AG08395 (cell line): ENCODE measurements around the gene BDH1.
"Not testable (repeated sequence)": the region's sequence is repeated elsewhere in the genome, so short reads cannot be mapped to it uniquely, and the experiment has no call there.

Experiments
- DNase-seq: peaks from one replicate; pipeline ENCODE4 v3.0.0; 2012; ENCODE audit warnings: mixed read lengths, low spot score

BDH1 gene

DNA sequence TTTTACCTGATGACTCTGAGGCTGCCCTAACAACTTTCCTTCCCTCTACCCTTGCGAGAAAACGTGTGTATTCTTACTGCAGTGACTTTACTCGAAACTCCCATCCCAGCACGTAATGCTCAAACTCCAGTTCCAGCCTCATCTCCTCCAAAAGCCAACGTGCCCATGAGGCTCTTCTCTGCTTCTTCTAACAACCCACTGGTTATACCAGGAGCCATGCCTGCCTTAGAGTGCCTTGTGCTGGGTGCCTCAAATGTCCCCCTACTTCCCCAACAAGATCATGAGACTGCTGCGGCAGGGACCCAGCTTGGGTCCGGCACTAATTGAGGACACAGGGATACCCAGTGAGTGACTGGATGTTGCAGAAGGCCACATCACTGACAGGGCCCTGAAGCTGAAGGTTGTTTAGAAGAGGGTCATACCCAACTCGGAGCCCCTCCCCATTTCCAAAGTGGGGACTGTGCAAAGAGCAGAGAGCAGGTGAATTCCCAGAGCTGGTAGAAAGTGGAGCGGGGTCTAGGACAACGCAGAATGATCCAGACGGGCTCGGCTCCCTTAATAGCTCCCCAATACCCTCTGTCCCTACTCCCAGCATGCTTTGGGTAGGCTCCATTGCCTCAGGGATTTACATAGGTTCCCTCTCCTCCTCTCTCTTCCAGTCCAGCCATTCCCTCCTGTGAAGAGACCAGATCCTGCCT, 71.4 kb downstream of the BDH1 start:
- DNase-seq = no peak

DNA sequence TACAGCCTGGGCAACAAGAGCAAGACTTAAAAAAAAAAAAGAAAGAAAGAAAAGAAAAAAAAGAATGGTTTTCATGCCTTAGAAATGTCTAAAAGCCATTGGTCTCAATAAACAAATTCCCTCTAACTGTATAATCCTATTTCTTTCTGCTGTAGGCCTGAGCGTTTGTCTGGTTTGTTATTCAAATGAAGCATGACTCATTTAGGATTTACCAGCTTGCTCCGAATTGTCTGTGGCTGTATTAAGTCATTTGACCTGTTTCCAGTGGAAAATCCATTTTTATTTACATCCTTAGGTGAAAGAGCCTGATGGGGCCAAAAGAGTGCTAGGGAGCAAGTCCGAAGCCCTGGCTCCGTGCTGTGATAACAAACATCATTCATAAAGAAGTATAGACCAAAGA, 73.8 kb downstream of the BDH1 start:
- DNase-seq = peak; percentile 51

DNA sequence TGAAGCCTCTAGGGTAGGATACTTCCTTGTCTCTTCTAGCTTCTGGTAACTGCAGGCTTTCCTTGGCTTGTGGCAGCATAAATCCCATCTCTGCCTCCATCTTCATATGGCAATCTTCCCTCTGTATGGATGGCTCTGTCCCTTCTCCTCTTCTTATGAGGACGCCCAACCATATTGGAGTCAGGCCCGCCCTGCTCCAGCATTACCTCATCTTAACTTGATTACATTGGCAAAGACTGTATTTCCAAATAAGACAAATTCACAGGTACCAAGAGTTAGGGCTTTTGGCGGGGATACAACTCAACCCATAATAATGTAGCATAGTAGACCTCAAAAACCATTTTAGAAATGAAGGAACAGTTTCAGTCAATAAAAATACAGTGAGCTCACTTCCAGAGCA, 75.4 kb downstream of the BDH1 start:
- DNase-seq = no peak

DNA sequence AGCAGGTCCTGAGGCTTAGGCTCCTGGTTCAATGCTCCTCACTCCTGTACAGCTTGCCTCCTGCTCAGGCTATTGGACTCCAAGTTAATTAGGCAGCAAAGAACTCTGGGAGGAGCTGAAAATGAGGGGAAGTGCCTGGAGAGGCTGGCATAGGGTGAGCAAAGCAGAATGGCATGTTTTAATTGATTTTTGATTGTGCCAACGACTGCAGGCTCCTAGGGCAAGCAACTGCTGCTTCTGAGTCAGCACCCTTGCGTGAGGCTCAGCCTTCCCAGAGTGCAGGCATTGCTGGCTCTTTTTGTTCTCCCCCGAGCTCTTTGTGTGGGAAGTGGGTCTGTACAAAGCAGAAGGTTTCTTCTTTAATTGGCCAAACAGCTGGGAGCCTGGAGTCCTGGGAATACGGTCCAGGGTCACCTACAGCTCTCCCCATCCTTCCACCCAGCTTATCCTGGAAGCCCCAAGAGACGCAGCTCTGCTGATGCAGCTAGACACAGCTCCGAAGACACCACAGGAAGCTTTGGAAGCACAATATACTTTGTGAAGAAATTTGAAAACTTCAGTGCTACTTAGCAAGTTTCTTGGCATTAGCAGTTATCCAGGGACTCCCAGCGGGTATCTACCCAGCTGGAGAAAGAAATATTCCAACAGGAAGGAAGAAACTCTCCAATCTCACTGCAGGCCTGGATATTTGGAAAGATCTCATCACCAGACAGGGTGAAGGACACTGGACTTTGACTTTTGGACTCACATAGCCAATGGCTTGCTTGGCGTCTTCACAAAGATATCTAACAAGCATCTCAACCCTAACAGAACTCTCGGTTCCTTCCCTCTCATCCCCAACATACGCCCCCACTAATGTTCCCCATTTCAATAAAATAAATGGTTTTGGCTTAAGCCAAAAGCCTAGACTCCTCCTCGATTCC, 76.8 kb downstream of the BDH1 start:
- peak; percentile 50 for DNase-seq

DNA sequence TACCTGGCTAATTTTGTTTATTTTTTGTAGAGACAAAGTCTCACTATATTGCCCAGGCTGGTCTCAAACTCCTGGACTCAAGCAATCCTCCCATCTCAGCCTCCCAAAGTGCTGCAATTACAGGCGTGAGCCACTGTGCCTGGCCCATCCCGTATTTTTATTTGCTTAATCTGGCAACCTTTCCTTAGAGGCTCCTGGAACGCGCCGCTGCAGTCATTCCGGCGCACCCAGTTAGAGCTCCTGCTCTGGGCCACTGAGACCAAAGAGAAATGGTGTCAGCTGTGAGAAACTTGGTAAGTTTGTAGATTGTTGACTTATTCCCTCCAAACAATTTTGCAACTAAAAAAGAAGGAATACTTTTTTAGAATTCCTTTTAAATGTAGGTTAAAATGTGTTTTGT, 78.0 kb downstream of the BDH1 start:
- DNase-seq = not testable (repeated sequence)

DNA sequence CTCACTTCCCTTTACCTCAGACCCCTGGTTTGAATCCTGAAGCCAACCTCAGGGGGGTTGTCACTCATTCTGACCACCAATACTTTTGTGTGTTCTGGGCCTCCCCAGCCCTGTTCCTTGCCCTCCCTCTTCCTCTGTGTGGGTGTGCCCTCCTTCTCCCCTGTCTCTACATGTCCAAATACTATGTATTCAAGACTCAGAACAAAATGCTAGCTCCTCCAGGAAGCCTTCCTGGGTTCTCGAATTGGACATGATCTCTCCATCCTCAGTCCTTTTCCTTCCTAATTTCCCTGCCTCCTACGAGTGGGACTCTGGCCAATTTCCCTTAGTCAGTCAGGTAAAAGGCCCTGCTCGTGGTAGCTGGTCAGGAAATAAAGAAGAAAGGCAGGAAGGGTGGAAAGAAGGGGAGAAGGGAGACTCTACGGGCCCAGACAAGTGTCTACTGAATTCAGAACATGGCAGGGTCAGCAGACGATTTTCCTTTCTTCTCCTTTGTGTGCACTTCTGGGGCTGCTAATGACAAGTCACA, 79.7 kb downstream of the BDH1 start:
- DNase-seq = no peak

DNA sequence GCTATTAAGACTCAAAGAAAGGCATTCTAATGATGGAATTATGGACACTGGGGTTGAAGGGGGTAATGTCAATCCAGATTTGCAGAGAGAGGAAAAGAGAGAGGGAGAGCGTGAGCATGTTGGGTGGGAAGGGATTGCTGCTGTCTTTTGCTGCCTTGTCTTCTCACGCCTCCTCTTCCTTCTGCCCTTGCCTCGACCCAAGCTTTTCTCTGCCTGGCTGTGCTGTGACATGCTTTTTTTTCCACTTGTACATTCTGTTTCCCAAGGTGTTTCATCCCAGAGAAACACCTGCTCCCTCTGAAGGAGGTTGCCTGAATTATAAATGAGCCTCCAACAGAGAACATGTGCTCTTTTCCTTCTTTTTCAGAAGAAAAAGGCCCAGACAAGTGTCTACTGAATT, 80.3 kb downstream of the BDH1 start:
- no peak for DNase-seq

DNA sequence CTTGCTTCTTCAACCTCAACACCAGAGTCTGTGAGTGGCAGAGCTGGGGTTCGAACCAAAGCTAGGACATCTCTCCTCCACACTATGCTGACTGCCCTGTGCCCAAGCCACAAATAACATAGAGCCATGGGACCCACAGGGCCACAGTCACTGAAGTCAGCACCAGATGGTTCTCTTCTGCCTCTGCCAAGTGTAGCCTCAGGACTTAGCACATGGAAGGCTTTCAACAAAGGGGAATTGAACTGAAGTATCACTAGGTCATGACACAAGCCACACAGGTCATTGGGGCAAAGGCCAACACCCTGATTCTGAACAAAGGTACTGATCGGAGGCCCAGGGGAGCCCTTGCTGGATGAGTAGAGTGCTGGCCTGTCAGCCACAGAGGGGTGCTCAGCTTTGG, 83.6 kb downstream of the BDH1 start:
- no peak for DNase-seq

DNA sequence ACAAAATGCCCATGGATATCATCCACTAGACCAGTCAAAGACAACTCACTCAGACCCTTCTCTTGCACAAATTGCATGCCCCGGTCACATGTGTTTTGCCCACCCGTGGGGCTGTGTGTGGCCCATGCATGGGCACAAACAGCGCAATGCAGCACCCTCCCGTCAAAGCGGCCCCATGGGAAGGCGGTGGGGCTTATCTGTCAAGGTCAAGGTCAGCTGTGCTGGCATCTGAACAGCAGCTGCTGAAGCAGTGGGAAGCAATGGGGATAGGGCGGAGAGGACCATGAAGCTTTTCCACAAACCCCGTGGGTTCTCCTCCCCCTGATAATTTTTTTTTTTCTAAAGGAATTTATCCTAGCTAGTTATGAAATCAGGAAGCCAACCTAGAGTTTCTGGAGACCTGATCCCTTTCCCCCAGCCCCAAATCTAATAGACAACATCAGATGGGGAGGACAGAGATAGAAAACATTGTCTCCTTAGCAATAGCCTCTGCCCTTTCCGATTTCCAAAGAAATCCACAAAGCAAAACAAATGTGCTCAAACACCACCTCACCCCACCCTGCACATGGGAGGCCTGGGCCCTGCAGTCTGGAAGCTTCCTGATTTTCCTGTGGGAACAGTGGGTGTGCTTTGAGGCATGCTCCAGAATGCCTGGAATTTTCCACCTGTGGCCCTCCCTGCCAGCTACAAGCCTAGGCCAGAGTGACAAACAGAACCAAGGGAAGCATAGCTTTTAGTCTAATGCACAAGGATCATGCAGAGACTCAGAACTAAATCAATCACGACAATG, 84.4 kb downstream of the BDH1 start:
- no peak for DNase-seq

DNA sequence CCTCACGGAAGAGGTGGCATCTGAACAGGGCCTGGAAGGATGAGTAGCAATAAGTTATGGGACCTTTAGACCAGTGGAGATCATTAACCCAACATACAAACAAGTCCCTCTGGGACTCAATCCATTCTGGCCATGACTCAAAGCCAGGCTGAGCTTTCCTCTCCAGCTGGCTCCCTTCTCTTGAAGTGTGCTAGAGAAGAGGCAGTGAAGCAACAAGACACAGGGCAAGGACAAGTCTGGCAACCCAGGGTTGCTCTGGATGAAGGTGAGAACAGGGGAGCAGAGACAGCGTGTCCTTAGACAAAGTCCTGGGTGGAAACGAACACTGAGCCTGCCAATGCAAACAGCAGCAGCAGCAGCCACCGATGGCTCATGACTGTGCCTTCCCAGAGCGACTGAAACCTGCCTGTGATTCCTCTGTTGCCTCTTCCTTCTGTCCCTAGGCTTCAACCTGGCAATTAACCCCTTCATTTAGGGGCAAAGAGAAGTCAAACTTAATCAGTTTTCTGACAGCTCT, 86.8 kb downstream of the BDH1 start:
- peak; percentile 44 for DNase-seq

DNA sequence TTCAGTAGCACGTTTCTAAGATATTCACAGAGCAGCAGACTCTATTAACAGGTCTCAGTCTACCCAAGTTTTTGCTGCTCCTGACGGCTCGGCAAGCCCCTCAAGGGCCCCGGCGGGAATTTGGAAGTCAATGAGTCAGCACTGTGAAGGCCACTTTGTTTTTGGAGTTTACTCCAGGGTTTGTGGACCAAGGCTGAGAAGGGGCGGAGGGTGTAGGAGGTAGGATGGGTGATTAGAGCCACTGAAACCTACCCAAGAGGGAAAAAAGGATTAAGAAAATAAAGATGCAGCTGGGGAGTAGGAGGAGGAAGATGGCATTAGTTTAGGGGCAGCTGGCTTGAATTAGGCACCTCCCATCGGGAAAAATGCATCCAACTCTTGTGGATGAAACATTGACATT, 87.6 kb downstream of the BDH1 start:
- no peak for DNase-seq

DNA sequence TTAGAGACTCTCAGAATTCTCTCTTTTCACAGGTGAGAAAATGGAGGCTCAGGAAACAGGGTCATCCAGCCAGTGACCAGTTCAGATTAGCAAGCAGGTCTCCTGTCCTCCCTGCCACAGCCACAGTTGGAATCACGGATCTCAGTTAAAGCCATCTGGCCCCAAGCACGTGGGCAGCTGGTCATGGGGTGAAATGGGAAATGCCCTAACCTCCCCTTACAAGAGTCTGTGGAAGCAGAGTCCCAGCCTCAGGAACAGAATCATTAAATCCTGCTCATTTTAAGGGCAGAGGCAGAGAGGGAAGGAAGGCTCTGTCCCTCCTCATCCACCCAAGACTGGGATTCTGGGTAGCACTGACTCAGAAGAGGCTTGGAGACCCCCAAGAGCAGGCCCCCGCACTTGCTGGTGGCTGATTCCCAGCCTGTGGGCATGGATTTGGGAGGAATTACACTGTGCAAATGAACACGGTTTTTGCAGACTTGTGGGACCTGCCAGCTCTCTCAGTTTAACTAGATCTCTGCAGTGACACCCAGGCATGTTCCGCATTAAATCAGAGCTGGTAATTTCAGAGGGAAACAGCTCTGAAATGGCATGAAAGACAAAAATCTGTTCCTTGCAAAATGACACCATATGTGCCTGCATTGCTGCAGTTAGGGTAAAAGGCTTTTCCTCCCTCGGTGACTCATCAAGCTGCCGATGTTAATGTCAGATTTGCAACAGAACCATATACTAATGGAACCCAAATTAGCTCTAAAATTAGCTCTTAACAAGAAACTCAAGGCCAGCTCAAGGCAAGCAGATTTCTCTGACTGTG, 89.0 kb downstream of the BDH1 start:
- peak; percentile 71 for DNase-seq

DNA sequence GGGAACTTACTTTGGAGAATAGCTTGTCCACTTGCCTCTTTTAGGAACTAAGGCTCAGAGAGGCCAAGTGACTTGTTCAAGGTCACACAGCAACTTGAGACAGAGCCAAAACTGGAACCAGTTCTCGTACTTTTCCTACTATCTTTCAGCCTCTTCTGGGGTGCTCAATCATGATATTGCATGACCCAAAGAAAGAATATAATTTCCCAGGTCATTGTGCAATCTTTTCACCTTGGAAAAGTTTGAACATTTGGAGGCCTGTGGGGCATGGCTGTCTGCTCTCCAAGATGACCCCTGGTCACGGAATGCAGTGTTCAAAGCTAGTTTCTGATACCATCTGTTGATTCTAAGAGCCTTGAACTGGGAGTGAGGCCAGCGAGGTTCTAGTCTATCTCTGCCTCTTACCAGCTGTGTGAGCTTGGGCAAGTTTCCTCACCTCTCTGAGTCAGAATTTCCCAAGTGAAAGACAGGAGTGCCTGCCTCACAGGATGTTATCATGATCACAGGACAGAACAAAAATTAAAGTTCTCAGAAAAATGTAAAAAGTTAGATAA, 89.7 kb downstream of the BDH1 start:
- DNase-seq = peak; percentile 55

DNA sequence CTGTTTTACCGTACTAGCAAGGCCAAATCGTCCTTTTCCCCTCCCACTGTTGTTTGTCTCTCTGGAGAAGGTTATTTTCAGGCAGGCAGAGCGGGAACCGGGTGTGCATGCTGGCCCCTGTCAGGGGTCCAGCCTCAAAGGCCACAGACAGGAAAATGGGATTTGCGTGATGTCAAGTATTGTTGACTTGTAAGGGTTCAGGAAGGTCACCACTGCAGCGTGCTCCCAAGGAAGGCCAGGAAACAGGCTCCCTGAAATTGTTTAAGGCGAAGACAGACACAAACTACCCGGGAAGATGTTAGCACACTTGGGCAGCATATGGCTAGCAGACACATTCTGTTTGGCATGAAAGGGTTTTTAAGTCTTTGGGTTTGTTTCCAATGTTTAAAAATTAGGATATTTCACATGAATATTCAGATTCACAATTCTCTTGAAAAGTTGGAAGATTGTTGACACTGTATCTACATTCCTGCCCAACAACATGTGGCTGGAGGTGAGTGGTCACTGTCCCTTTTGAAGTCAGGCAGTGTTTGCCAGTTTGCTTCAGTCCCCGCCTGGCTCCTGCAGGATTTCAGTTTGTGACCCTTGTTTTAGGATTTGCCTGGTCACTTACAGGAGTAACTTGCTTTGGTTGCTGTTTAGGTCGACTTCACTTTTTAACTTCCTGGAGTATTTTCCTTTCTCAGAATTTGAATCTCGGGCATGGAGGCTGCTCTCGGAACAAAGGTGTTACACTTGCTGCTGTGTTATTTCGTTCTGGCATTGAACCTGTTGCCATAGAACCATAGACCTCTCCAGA, 90.4 kb downstream of the BDH1 start:
- DNase-seq = no peak

DNA sequence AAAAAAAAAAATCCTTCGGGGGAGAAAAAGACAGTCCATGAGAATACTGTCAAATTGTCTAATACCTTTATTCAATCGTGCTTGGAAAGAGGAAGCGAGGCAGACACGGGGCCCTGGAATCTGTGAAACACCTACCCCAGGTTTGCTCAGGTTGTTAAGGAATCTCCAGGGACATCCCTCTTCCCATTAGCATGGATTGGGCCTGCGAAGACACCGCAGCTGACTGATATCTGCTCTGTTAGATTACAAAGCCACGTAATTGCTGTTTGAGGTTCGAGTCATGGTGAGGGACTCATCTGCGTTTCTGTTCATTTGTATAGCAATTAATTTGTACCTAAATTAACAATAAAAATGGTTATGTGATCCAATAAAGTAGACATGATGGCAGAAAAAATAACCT, 91.0 kb downstream of the BDH1 start:
- DNase-seq = no peak

DNA sequence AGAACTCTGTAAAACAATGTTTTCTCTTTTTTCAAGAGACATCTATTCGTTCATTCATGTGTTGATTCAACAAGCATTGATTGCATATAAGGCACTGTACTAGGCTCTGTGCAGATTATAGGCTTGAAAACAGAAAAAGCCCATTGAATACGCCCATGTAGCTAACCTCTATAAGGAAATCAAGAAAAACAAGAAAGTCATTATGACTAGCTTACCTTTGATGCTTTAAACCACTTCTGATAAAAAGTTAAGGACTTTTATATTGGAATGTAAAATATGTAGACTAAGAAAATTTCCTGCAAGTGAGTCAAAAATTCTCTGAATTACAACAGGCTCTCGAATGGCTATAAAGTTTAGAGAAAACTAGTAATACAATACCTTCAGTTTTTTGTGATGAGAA, 92.5 kb downstream of the BDH1 start:
- peak; percentile 15 for DNase-seq

DNA sequence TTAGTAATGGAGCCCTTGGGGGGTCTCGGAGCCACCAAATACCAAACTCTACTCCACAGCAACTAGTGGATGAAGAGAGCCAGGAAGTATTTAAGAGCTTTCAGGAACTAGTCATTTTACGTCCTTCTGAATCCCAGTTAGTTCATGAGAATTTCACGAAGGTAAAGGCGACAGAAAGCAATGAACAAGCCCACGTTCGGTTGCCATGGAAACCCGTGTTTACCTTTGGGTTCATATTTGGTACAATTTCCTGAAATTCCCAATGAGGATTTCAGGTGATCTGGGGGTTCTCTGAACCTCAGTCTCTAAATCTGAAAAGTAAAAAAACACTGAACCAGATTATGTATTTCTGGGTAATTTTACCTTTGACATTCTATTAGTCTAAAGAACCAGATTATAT, 93.0 kb downstream of the BDH1 start:
- no peak for DNase-seq

DNA sequence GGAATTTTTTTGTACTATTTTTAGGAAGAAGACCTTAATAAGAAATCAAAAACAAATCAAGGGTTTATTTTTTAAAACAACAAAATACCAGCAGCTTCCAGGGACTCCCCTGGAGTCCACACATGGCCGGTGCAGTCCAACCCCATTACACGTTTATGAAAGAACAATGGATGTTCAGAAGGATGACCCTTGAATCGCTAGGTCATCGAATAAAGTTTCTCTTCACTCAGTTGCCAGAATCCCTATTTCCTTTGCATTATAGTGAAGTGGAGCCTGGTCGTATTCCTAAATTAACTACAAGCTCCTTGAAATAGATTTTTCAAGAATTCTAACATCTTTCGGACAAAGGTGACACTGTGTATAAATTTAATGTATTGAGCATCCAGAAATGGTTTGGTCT, 95.1 kb downstream of the BDH1 start:
- DNase-seq = no peak

DNA sequence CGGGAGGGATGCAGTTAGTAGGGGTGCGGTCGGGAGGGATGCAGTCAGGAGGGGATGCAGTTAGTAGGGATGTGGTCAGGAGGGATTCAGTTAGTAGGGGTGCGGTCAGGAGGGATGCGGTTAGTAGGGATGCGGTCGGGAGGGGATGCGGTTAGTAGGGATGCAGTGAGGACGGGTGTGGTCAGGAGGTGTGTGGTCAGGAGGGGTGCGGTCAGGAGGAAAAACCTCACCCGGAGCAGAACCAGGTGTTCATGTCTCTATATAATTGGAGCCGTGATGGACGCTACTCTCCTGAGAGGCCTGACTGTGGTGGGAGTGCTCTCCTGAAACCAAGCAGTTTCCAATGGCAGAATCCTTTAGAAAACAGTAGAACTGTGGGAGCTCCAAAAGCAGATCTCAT, 95.8 kb downstream of the BDH1 start:
- DNase-seq = no peak
